Ectodermal cell (in vitro differentiated cells): ENCODE results near the gene DSCAML1.

ENCODE experiments used
- H3K27ac ChIP-seq: 2 replicates; pipeline ENCODE4 v1.7.0; 2013; ENCODE audit warnings: mild to moderate bottlenecking, low read depth, low read length; ENCODE audit not compliant: insufficient read depth, poor library complexity, severe bottlenecking
- H3K27me3 ChIP-seq: 2 replicates; pipeline ENCODE4 v1.7.0; 2013; ENCODE audit warnings: mild to moderate bottlenecking, low read length; ENCODE audit not compliant: insufficient read depth, control insufficient read depth, poor library complexity, severe bottlenecking
- H3K36me3 ChIP-seq: one replicate; pipeline ENCODE4 v1.7.0; 2013; ENCODE audit warnings: low read length; ENCODE audit not compliant: control insufficient read depth, insufficient read depth
- H3K4me1 ChIP-seq: one replicate; pipeline ENCODE4 v1.7.0; 2013; ENCODE audit warnings: low read length; ENCODE audit not compliant: control insufficient read depth, insufficient read depth
- H3K4me3 ChIP-seq: 2 replicates; pipeline ENCODE4 v1.7.0; 2013; ENCODE audit warnings: low read depth, low read length, control low read depth; ENCODE audit not compliant: insufficient read depth
- H3K9me3 ChIP-seq: 2 replicates; pipeline ENCODE4 v1.7.0; 2013; ENCODE audit warnings: mild to moderate bottlenecking, low read length, moderate library complexity; ENCODE audit not compliant: control insufficient read depth
- WGBS, 2 experiments: methylation state at CpG; one replicate each; pipeline ENCODE4 v1.1.7; 2013; ENCODE audit warnings: missing lambda C conversion rate in 2 of 2; 5-methylcytosine and 5-hydroxymethylcytosine counted together

The DSCAML1 gene

DNA sequence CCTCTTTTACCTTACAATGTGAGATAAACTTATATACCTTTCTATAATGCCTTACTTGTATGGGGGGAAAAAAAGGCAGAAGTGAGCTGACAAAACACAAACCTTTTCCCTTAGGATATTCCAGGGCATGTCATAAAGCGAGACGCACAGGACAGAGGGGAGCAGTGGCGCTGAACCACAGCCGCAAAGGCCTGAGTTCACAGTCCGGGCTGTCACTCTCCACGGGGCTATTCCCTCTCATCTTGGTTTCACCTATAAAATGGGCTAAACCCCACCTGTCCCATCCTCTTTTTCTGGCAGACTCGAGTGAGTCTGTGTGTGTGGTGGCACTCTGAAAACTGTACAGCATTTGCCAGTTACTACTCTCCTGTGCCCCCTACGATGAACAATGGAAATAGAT, 41.9 kb upstream of the DSCAML1 start:
- H3K4me1 ChIP-seq: peaks cover under 1% of the 10 kb centered on the region
- no peaks in the 10 kb centered on the region for H3K9me3 ChIP-seq
- H3K36me3 ChIP-seq: peaks cover 6% of the 10 kb centered on the region
- H3K27me3 ChIP-seq: no peaks in the 10 kb centered on the region
- no peak overlapping the region for H3K4me3 ChIP-seq
- WGBS, 2 experiments: 83 to 86% methylated on average over 8 of the region's 8 CpGs
- H3K27ac ChIP-seq: no peak overlapping the region

DNA sequence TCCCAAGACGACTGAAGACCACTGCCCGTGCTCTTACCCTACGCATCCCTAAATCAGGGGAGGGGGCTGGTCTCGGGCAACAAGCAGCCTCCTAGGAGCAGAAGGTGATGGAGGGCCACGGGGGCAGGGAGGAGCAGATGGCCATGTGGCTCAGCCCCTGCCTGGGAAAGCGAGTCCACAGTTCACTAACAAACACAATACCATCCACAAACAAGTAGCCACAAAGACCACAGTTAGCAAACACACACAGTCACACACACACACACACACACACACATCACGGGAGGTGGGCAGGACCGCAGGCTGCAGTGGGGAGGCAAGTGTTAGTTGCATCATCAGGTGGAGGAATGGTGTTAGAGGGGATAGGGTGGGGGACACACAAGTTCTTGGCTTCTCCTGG, 40.8 kb upstream of the DSCAML1 start:
- H3K27ac ChIP-seq: no peak overlapping the region
- peaks cover 6% of the 10 kb centered on the region for H3K4me1 ChIP-seq
- H3K4me3 ChIP-seq: no peak overlapping the region
- WGBS, 2 experiments: 79 to 81% methylated on average over 8 of the region's 8 CpGs
- H3K36me3 ChIP-seq: peaks cover 6% of the 10 kb centered on the region
- H3K27me3 ChIP-seq: no peaks in the 10 kb centered on the region
- H3K9me3 ChIP-seq: no peaks in the 10 kb centered on the region

GRCh38 chr11:117837070-117837776, 40.2 kb upstream of the DSCAML1 start:
- Histone ChIP-seq H3K27me3 (no peaks in the 10 kb centered on the region), H3K4me3 (no peak overlapping the region), H3K27ac (no peak overlapping the region), H3K9me3 (no peaks in the 10 kb centered on the region), H3K4me1 (peaks cover 6% of the 10 kb centered on the region), H3K36me3 (peaks cover 6% of the 10 kb centered on the region)
- WGBS, 2 experiments: 87 to 88% methylated on average over 18 of the region's 18 CpGs

GRCh38 chr11:117836077-117836960, 39.3 kb upstream of the DSCAML1 start:
- no peaks in the 10 kb centered on the region for H3K27me3 ChIP-seq

GRCh38 chr11:117835576-117835975, 38.6 kb upstream of the DSCAML1 start:
- Histone ChIP-seq H3K27me3 (no peaks in the 10 kb centered on the region), H3K27ac (no peak overlapping the region), H3K9me3 (no peaks in the 10 kb centered on the region), H3K4me1 (peaks cover 15% of the 10 kb centered on the region), H3K36me3 (peaks cover 6% of the 10 kb centered on the region), H3K4me3 (no peak overlapping the region)
- 94 to 96% methylated on average over 8 of the region's 8 CpGs for WGBS, 2 experiments

More at GRCh38 chr11:117836077-117836960, 39.3 kb upstream of the DSCAML1 start:
- H3K9me3 ChIP-seq: no peaks in the 10 kb centered on the region
- H3K4me1 ChIP-seq: peaks cover 8% of the 10 kb centered on the region
- H3K4me3 ChIP-seq: no peak overlapping the region
- H3K36me3 ChIP-seq: peaks cover 6% of the 10 kb centered on the region
- H3K27ac ChIP-seq: no peak overlapping the region
- WGBS, 2 experiments: 93 to 94% methylated on average over 13 to 14 of the region's 14 CpGs

- H3K4me1 ChIP-seq: peaks cover 16% of the 10 kb centered on the region
- H3K27me3 ChIP-seq: no peaks in the 10 kb centered on the region
- WGBS, 2 experiments: 97% methylated on average over 17 of the region's 17 CpGs
- peaks cover 6% of the 10 kb centered on the region for H3K36me3 ChIP-seq
- no peak overlapping the region for H3K27ac ChIP-seq
- no peaks in the 10 kb centered on the region for H3K9me3 ChIP-seq
- no peak overlapping the region for H3K4me3 ChIP-seq
These were observed 37.9 kb upstream of the DSCAML1 start for GRCh38 chr11:117834838-117835443.

- Histone ChIP-seq H3K27ac (no peak overlapping the region), H3K36me3 (peaks cover 6% of the 10 kb centered on the region), H3K4me1 (peaks cover 16% of the 10 kb centered on the region), H3K27me3 (no peaks in the 10 kb centered on the region), H3K4me3 (no peak overlapping the region), H3K9me3 (no peaks in the 10 kb centered on the region)
- 93% methylated on average over 5 to 6 of the region's 6 CpGs for WGBS, 2 experiments
These were observed 37.2 kb upstream of the DSCAML1 start for GRCh38 chr11:117834068-117834810.

DNA sequence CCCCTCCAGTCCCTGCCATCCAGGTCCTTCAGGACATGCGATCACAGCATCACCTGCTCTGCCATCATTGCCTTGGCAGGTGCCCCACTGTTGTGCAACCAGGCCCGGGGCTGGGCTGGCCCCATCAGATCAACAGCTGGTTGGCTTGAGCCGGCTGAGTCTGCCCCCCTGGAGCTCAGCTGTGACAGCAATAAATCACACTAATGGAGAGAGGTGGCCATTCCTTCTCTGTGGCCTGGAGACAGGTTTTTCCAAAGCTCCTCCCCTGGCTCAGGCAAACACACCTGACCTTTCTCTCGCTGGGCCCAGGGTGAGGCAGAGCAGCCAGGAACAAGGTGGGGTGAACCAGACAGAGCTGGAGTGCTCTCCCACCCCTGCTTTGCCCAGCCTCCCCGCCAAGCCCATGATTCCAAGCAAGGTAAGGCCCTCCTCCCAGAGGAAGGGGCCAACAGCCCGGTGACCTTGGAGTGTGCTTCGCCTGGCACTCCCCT, 36.4 kb upstream of the DSCAML1 start:
- Histone ChIP-seq H3K36me3 (no peaks in the 10 kb centered on the region), H3K9me3 (no peaks in the 10 kb centered on the region), H3K27me3 (no peaks in the 10 kb centered on the region), H3K27ac (no peak overlapping the region), H3K4me3 (no peak overlapping the region), H3K4me1 (peaks cover 16% of the 10 kb centered on the region)
- WGBS, 2 experiments: 84% methylated on average over 7 of the region's 7 CpGs

DNA sequence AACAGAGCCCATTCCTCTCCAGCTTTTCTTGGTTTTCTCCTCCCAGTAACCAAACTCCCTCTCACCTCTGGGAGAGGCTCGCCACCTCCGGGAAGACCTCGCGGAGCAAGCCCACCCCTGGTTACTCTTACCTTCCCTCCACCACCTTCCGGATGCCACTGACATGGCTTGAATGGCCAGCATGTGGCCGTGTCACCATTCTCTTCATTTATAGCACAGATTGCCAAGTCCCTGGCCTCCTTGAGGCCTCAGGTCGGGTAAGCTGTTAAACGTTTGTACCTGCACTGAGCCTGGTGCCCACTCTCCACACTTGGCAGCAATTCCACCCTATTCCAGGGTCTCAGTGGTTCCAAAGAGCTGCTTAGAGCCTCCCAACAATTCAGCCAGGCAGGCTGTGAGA, 35.5 kb upstream of the DSCAML1 start:
- no peaks in the 10 kb centered on the region for H3K27me3 ChIP-seq
- H3K27ac ChIP-seq: no peak overlapping the region
- 93 to 97% methylated on average over 8 of the region's 8 CpGs for WGBS, 2 experiments
- no peak overlapping the region for H3K4me3 ChIP-seq
- H3K36me3 ChIP-seq: no peaks in the 10 kb centered on the region
- H3K9me3 ChIP-seq: no peaks in the 10 kb centered on the region
- peaks cover 16% of the 10 kb centered on the region for H3K4me1 ChIP-seq
